GM12872 (cell line): Measurements from ENCODE around the gene PLA2G5.

ENCODE experiments used
- TF ChIP-seq, protein P1 (sequence below): IDR thresholded peaks from 3 replicates; pipeline ENCODE4 v1.5.1; 2011; ENCODE audit warnings: low read depth, mild to moderate bottlenecking, low read length, moderate library complexity; ENCODE audit not compliant: insufficient read depth

The PLA2G5 gene

DNA sequence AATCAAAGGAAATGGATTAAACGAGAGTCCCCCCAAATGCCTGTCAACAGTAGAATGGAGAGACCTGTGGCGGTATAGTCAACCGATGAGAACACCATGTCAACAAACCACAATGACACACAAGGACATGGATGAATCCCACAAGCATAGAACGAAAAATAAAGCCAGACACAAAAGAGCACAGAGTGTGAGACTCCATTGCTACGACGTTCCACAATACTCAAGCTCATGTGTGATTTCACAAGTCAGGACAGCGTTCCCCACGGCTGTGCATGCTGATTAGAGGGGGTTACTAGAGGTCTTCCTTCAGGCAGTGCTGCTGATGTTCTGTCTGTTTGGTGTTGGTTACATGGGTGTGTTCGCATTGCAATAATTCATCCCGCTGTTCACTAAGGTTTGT is 55.1 kb downstream of the PLA2G5 start:
- TF ChIP-seq, protein P1, sequence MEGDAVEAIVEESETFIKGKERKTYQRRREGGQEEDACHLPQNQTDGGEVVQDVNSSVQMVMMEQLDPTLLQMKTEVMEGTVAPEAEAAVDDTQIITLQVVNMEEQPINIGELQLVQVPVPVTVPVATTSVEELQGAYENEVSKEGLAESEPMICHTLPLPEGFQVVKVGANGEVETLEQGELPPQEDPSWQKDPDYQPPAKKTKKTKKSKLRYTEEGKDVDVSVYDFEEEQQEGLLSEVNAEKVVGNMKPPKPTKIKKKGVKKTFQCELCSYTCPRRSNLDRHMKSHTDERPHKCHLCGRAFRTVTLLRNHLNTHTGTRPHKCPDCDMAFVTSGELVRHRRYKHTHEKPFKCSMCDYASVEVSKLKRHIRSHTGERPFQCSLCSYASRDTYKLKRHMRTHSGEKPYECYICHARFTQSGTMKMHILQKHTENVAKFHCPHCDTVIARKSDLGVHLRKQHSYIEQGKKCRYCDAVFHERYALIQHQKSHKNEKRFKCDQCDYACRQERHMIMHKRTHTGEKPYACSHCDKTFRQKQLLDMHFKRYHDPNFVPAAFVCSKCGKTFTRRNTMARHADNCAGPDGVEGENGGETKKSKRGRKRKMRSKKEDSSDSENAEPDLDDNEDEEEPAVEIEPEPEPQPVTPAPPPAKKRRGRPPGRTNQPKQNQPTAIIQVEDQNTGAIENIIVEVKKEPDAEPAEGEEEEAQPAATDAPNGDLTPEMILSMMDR, result no peak

DNA sequence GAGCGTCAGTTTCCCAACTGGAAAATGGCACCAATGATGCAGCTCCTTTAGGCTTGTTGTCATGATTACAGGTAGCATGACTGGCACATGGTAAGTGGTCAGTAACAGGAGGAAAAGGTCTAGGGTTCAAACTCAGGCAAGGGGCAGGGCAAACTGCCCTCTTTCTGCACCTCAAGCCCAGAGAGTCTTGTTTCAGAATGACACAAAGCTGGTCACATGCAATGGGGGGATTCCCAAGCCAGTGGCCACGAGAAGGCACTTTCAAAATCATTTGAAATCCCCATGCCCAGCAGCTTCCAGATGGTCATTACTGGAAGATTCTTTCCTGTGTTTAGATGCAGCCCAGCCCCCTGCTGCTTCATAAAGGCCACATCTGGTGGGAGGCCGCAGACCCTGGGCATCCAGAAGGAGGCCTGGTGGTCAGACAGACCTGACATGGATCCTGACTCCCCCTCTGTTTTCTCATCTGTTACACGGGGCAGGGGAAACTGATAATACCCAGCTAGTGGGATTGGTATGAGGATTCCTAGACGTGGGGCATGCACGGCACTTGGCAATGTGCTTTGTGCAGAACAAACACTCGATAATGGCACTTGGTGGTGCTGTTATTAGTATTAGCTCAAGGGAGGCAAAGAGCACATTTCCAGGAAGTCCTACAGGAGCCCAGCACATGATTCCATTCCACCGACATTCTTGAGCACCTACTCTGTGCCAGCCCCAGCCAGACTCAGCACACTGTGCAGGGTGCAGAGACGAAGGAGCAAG is 56.2 kb downstream of the PLA2G5 start:
- TF ChIP-seq, protein P1, result no peak

GRCh38 chr1:20126806-20127440 is 56.9 kb downstream of the PLA2G5 start:
- TF ChIP-seq, protein P1, result no peak

- TF ChIP-seq, protein P1, result no peak
These were observed 65.0 kb downstream of the PLA2G5 start for GRCh38 chr1:20134995-20135394.

- TF ChIP-seq, protein P1, result no peak
These were observed 66.3 kb downstream of the PLA2G5 start for GRCh38 chr1:20136249-20136648.

GRCh38 chr1:20137055-20137454 is 67.1 kb downstream of the PLA2G5 start:
- TF ChIP-seq, protein P1, result no peak

GRCh38 chr1:20137604-20138003 is 67.6 kb downstream of the PLA2G5 start:
- TF ChIP-seq, protein P1, result no peak
